SK-N-SH (cell line): ENCODE data around the gene MBNL2. TPM values are rescaled to one million over a fixed set of nuclear protein-coding genes. Genes with fewer than 3 reads are reported as not detected.

Experiments used
- ELF1 ChIP-seq: IDR thresholded peaks from 2 replicates; pipeline ENCODE4 v1.4.0; 2012
- EZH2phosphoT487 ChIP-seq: fragments of 200-600 bp; sonication (generic); IDR thresholded peaks from 2 replicates; pipeline ENCODE4 v1.6.1; 2017; ENCODE audit warnings: low read depth, mixed run types, mild to moderate bottlenecking, antibody characterized with exemption, moderate library complexity, borderline replicate concordance
- FOSL2 ChIP-seq: IDR thresholded peaks from 2 replicates; pipeline ENCODE4 v1.4.0; 2012; ENCODE audit warnings: low read depth, mild to moderate bottlenecking, moderate library complexity, borderline replicate concordance
- FOXJ3 ChIP-seq: sonication (generic); formaldehyde crosslinking; IDR thresholded peaks from 2 replicates; pipeline ENCODE4 v1.5.1; 2020; ENCODE audit warnings: mild to moderate bottlenecking, missing genetic modification reagents
- GABPA ChIP-seq: IDR thresholded peaks from 2 replicates; pipeline ENCODE4 v1.4.0; 2012; ENCODE audit warnings: low read depth, mild to moderate bottlenecking
- GATA2 ChIP-seq: sonication (generic); formaldehyde crosslinking; IDR thresholded peaks from 2 replicates; pipeline ENCODE4 v1.5.0; 2020; ENCODE audit warnings: mild to moderate bottlenecking, missing genetic modification reagents
- JUND ChIP-seq: IDR thresholded peaks from 2 replicates; pipeline ENCODE4 v1.4.0; 2012
- MXI1 ChIP-seq: IDR thresholded peaks from 2 replicates; pipeline ENCODE4 v1.6.1; 2012; ENCODE audit warnings: mild to moderate bottlenecking, low read depth, low read length, improper control_type of control experiment
- NRF1 ChIP-seq: IDR thresholded peaks from 2 replicates; pipeline ENCODE4 v1.6.1; 2012; ENCODE audit warnings: low read depth, mild to moderate bottlenecking, low read length
- POLR2AphosphoS5 ChIP-seq: IDR thresholded peaks from 2 replicates; pipeline ENCODE4 v1.6.1; 2012; ENCODE audit warnings: low read depth, low read length
- RAD21 ChIP-seq: IDR thresholded peaks from 2 replicates; pipeline ENCODE4 v1.6.1; 2012; ENCODE audit warnings: mild to moderate bottlenecking, low read length
- RCOR1 ChIP-seq: fragments of 150-350 bp; IDR thresholded peaks from 2 replicates; pipeline ENCODE4 v1.6.1; 2017; ENCODE audit warnings: antibody characterized with exemption, low read length
- SIN3A ChIP-seq: IDR thresholded peaks from 2 replicates; pipeline ENCODE4 v1.6.1; 2012; ENCODE audit warnings: low read depth, mild to moderate bottlenecking, low read length, moderate library complexity, borderline replicate concordance
- SMC3 ChIP-seq: IDR thresholded peaks from 2 replicates; pipeline ENCODE4 v1.6.1; 2012; ENCODE audit warnings: low read depth, low read length, improper control_type of control experiment
- polyA plus RNA-seq, 3 experiments: library from polyadenylated mRNA; depleted of rRNA; stranded (reverse); fragments of >200 nt; gene quantifications; 2 replicates each; pipeline ENCODE4 v1.2.3, GENCODE V29; 2012
- TF ChIP-seq, protein P1 (sequence below): fragments of 150-350 bp; IDR thresholded peaks from 2 replicates; pipeline ENCODE4 v1.6.1; 2017; ENCODE audit warnings: antibody characterized with exemption, low read length, low read depth, borderline replicate concordance
- TF ChIP-seq, protein P2 (sequence below): IDR thresholded peaks from 2 replicates; pipeline ENCODE4 v1.6.1; 2012; ENCODE audit warnings: mild to moderate bottlenecking, low read depth, low read length, moderate library complexity
- TF ChIP-seq, protein P3 (sequence below): IDR thresholded peaks from 2 replicates; pipeline ENCODE4; 2012
- TF ChIP-seq, protein P4 (sequence below): fragments of 150-350 bp; IDR thresholded peaks from 2 replicates; pipeline ENCODE4 v1.6.1; 2016; ENCODE audit warnings: mild to moderate bottlenecking, low read depth, low read length
- TF ChIP-seq, protein P5 (sequence below): IDR thresholded peaks from 2 replicates; pipeline ENCODE4 v1.4.0; 2012; ENCODE audit warnings: low read depth, borderline replicate concordance

Gene MBNL2
- polyA plus RNA-seq, 1 of the 3 experiments (the other 2 are of a cell fraction), result 24.5 TPM

DNA sequence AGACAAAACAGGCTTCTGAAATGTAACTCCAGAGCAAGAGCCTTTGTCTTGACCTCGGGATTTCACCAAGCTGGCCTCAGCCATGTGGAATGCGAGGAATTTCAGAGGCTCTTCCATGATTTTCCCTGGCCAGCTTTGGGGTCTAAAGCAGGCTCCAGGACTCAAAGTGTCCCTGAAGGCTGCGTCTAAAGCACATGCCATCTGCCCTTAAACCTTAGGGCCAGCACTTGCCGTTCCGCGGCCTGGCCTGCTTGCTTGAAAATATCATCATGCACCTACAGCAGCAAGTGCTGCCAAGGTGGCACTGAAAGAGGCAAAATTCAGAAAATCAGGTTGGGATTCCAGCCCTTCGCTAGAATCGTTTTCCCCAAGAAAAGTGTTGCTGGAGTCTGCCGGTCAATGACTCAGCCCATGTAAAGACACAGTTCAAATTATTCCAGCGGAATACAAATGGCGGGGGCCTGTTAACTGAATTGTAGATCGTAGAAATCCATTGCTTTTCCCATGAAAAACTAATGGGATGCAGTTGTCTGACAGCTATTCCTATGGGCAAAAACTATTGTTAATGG lies 106.2 kb downstream of the MBNL2 start (continued):
- TF ChIP-seq NRF1 (no peak), ELF1 (no peak), POLR2AphosphoS5 (no peak), RAD21 (no peak), RCOR1 (no peak), GABPA (no peak), FOXJ3 (CRISPR knock-in tag) (no peak), EZH2phosphoT487 (no peak), SMC3 (no peak), MXI1 (no peak), JUND (peak; percentile 26; the same call in 1 of the 2 replicates), FOSL2 (peak; percentile 8), GATA2 (no peak), SIN3A (no peak)
- TF ChIP-seq, protein P1, sequence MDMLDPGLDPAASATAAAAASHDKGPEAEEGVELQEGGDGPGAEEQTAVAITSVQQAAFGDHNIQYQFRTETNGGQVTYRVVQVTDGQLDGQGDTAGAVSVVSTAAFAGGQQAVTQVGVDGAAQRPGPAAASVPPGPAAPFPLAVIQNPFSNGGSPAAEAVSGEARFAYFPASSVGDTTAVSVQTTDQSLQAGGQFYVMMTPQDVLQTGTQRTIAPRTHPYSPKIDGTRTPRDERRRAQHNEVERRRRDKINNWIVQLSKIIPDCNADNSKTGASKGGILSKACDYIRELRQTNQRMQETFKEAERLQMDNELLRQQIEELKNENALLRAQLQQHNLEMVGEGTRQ, result no peak
- TF ChIP-seq, protein P2, sequence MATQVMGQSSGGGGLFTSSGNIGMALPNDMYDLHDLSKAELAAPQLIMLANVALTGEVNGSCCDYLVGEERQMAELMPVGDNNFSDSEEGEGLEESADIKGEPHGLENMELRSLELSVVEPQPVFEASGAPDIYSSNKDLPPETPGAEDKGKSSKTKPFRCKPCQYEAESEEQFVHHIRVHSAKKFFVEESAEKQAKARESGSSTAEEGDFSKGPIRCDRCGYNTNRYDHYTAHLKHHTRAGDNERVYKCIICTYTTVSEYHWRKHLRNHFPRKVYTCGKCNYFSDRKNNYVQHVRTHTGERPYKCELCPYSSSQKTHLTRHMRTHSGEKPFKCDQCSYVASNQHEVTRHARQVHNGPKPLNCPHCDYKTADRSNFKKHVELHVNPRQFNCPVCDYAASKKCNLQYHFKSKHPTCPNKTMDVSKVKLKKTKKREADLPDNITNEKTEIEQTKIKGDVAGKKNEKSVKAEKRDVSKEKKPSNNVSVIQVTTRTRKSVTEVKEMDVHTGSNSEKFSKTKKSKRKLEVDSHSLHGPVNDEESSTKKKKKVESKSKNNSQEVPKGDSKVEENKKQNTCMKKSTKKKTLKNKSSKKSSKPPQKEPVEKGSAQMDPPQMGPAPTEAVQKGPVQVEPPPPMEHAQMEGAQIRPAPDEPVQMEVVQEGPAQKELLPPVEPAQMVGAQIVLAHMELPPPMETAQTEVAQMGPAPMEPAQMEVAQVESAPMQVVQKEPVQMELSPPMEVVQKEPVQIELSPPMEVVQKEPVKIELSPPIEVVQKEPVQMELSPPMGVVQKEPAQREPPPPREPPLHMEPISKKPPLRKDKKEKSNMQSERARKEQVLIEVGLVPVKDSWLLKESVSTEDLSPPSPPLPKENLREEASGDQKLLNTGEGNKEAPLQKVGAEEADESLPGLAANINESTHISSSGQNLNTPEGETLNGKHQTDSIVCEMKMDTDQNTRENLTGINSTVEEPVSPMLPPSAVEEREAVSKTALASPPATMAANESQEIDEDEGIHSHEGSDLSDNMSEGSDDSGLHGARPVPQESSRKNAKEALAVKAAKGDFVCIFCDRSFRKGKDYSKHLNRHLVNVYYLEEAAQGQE, result 0 out of 2 replicates have a peak, but pooled peaks have one; percentile 12
- TF ChIP-seq, protein P3, sequence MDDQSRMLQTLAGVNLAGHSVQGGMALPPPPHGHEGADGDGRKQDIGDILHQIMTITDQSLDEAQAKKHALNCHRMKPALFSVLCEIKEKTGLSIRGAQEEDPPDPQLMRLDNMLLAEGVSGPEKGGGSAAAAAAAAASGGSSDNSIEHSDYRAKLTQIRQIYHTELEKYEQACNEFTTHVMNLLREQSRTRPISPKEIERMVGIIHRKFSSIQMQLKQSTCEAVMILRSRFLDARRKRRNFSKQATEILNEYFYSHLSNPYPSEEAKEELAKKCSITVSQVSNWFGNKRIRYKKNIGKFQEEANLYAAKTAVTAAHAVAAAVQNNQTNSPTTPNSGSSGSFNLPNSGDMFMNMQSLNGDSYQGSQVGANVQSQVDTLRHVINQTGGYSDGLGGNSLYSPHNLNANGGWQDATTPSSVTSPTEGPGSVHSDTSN, result no peak
- TF ChIP-seq, protein P4, sequence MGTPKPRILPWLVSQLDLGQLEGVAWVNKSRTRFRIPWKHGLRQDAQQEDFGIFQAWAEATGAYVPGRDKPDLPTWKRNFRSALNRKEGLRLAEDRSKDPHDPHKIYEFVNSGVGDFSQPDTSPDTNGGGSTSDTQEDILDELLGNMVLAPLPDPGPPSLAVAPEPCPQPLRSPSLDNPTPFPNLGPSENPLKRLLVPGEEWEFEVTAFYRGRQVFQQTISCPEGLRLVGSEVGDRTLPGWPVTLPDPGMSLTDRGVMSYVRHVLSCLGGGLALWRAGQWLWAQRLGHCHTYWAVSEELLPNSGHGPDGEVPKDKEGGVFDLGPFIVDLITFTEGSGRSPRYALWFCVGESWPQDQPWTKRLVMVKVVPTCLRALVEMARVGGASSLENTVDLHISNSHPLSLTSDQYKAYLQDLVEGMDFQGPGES, result no peak
- TF ChIP-seq, protein P5, sequence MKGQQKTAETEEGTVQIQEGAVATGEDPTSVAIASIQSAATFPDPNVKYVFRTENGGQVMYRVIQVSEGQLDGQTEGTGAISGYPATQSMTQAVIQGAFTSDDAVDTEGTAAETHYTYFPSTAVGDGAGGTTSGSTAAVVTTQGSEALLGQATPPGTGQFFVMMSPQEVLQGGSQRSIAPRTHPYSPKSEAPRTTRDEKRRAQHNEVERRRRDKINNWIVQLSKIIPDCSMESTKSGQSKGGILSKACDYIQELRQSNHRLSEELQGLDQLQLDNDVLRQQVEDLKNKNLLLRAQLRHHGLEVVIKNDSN, result no peak
- TF ChIP-seq, all 33 proteins: peak for 8
